Liver (tissue), 3 donors: ENCODE results near the gene DNAJC6.

ENCODE experiments used
- ATF3 ChIP-seq: IDR thresholded peaks from 2 replicates; pipeline ENCODE4 v1.6.1; 2016; ENCODE audit warnings: antibody characterized with exemption
- CTCF ChIP-seq: fragments of 150-350 bp; IDR thresholded peaks from 2 replicates; pipeline ENCODE4 v1.5.1; 2017; ENCODE audit warnings: improper control_type of control experiment, low read depth, low read length; ENCODE audit not compliant: missing input control
- EGR1 ChIP-seq, 2 donors: IDR thresholded peaks; 2 replicates each; pipeline ENCODE4 v1.6.1; 2016 to 2018; ENCODE audit warnings: antibody characterized with exemption in 2 of 2, low read depth in 2 of 2
- FOXA1 ChIP-seq: IDR thresholded peaks from 2 replicates; pipeline ENCODE4 v1.6.1; 2016; ENCODE audit warnings: antibody characterized with exemption
- FOXA2 ChIP-seq: IDR thresholded peaks from 2 replicates; pipeline ENCODE4 v1.6.1; 2016; ENCODE audit warnings: antibody characterized with exemption
- GABPA ChIP-seq, 2 donors: IDR thresholded peaks in 1 of 2; conservative IDR thresholded peaks in 1 of 2; 2 replicates each; pipeline ENCODE4 v1.6.1; 2016; ENCODE audit warnings: antibody characterized with exemption in 2 of 2, mild to moderate bottlenecking in 1 of 2, moderate library complexity in 1 of 2
- JUND ChIP-seq, 2 donors: IDR thresholded peaks; 2 replicates each; pipeline ENCODE4 v1.6.1; 2016; ENCODE audit warnings: antibody characterized with exemption in 2 of 2
- NR2F2 ChIP-seq: IDR thresholded peaks from 2 replicates; pipeline ENCODE4 v1.6.1; 2016; ENCODE audit warnings: antibody characterized with exemption
- RAD21 ChIP-seq, 2 donors: IDR thresholded peaks; 2 replicates each; pipeline ENCODE4 v1.6.1; 2016; ENCODE audit warnings: antibody characterized with exemption in 2 of 2, mild to moderate bottlenecking in 2 of 2
- TAF1 ChIP-seq: conservative IDR thresholded peaks from 2 replicates; pipeline ENCODE4 v1.6.1; 2016; ENCODE audit warnings: antibody characterized with exemption, mild to moderate bottlenecking
- YY1 ChIP-seq: IDR thresholded peaks from 2 replicates; pipeline ENCODE4 v1.6.1; 2016; ENCODE audit warnings: antibody characterized with exemption, mild to moderate bottlenecking
- ZBTB33 ChIP-seq: IDR thresholded peaks from 2 replicates; pipeline ENCODE4 v1.6.1; 2016; ENCODE audit warnings: antibody characterized with exemption
- donor health status: healthy.
- donor health status: healthy.

GRCh38 chr1:65264197-65264929 is 45.0 kb upstream of the DNAJC6 start:
- TF ChIP-seq NR2F2 (no peak), CTCF (no peak), YY1 (no peak), RAD21 (IDR thresholded peaks at IDR 0.05) (no peak), FOXA2 (no peak), GABPA (IDR thresholded peaks at IDR 0.05 in 1 of 2, conservative IDR thresholded peaks at IDR 0.05 in 1 of 2) (no peak), JUND (IDR thresholded peaks at IDR 0.05) (no peak), ATF3 (no peak), ZBTB33 (no peak), TAF1 (no peak), EGR1 (IDR thresholded peaks at IDR 0.05; ENCODE audit: low read depth in 2 of 2) (no peak), FOXA1 (no peak)
